ENCODE measurements around the gene CFAP251. TPM values are rescaled to one million over a fixed set of nuclear protein-coding genes. Genes with fewer than 3 reads are reported as not detected.

Gene CFAP251
- total and polyA plus RNA-seq, 2 of the 13 experiments (the other 11 are each of a cell fraction or from before 2014, with no cell fraction given), result 0.30 to 0.42 TPM

DNA sequence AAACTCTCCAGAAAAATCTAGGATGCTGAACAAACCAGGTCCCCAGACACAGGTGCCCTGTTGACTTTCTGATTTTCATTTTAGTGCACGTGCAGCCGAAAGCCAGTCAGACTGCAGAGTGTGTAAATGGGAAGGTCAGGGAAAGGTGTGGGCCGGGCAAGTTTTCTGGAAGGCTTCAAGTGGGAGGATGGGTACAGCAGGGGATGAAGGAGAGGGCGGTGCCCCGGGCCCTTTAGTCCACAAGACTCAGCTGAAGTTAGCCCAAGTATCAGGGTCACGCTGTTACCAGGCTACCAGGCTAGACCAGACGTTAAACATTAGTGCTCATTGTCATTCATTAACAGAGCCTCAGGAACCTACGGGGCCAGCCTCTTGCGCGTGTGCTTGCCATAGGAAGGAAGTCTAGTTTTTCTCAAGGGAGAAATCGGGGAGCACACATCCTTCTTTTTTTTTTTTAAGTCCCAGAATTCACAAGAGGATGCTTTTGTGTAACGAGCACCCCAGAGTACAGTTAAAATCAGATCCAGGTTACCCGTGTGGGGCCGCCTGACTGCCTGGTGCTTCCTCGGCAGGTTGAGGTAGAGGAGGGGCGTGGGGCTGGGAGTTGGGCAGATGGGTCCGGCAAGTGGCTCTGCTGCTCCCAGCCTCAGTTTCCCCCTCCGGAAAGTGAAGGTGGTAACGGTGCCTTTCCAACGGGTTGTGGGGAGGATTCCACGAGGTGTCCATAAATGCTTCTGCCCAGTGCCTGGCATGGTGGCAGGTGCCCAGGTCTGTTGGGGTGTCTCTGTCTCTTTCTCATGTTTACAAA is 122.4 kb downstream of the CFAP251 start:
- in situ Hi-C loops (cut with HindIII; ENCODE audit: extremely low pct_ligation_motif_present, low pct_unique_long_range_greater_than_20kb), result no loop called here
- 12% methylated on average over 19 of the region's 21 CpGs for WGBS (ENCODE audit: low lambda C conversion rate)
- Histone ChIP-seq H3K9me3 (ENCODE audit: low read length) (no peaks in the 10 kb centered on the region), H3K27ac (ENCODE audit: extremely low read length, insufficient read depth, low read length) (peak overlapping the region; percentile 23), H3K4me1 (ENCODE audit: insufficient read depth, low read length) (peaks cover 23% of the 10 kb centered on the region), H3K27me3 (ENCODE audit: control insufficient read depth in 1 of 2, insufficient read depth in 2 of 2, low read length in 2 of 2) (no peaks in the 10 kb centered on the region), H3K9ac (ENCODE audit: insufficient read depth, low read depth, low read length) (no peak overlapping the region; the same call in 1 of the 2 replicates), H3K4me3 (replicated peaks in 1 of 3; ENCODE audit: insufficient read depth in 1 of 3, low read depth in 2 of 3, low read length in 3 of 3) (peak overlapping the region in 1 of 3 experiments; percentile 54; a peak in 2 of 6 replicates), H4K20me1 (ENCODE audit: insufficient read depth, low read length) (no peaks in the 10 kb centered on the region), H2AFZ (ENCODE audit: low read length) (no peak overlapping the region), H3K4me2 (ENCODE audit: low read depth, low read length) (peak overlapping the region; percentile 59), H3K36me3 (replicated peaks in 1 of 2; ENCODE audit: control insufficient read depth in 1 of 2, insufficient read depth in 2 of 2, low read length in 2 of 2) (peaks cover 10 to 17% of the 10 kb centered on the region in 2 experiments; a peak in 4 of 5 replicates), H3K79me2 (ENCODE audit: insufficient read depth, low read length) (no peaks in the 10 kb centered on the region)
- intact Hi-C loops (cut with micrococcal nuclease; ENCODE audit: unreplicated experiment), result no loop called here
- CTCF ChIA-PET (ENCODE audit: low intra/inter-chr PET ratio, low total read pairs), result no interaction called here
- POLR2A ChIA-PET, result interaction anchor here (0.9 to 1.4 kb wide), 6 partner anchors 10 to 185 kb away, joined by 3 to 9 read pairs (median 3); partner anchors contain the start of gene DIABLO
- BruUV-seq (replicated peaks), result no TSS peak
- peak; percentile 99 for ATAC-seq
- FAIRE-seq, result peak; percentile 94
- peak; percentile 80 for DNase-seq (ENCODE audit: low spot score)
- TF ChIP-seq ETS1 (CRISPR knock-in tag; IDR thresholded peaks at IDR 0.05) (no peak), FOSL2 (CRISPR knock-in tag; IDR thresholded peaks at IDR 0.05) (0 out of 2 replicates have a peak, but pooled peaks have one; percentile 5), ZNF143 (CRISPR knock-in tag; IDR thresholded peaks at IDR 0.05) (0 out of 2 replicates have a peak, but pooled peaks have one; percentile 27), SMAD1 (CRISPR knock-in tag; IDR thresholded peaks at IDR 0.05; ENCODE audit: borderline replicate concordance, low read depth) (no peak), HOXD1 (CRISPR knock-in tag; IDR thresholded peaks at IDR 0.05) (no peak), JUNB (CRISPR knock-in tag; IDR thresholded peaks at IDR 0.05; ENCODE audit: borderline replicate concordance) (no peak), ZNF337 (CRISPR knock-in tag; IDR thresholded peaks at IDR 0.05; ENCODE audit: borderline replicate concordance, low read depth) (no peak), RAD51 (IDR thresholded peaks at IDR 0.05; ENCODE audit: borderline replicate concordance) (no peak), BCLAF1 (IDR thresholded peaks at IDR 0.05) (no peak), ZNF510 (CRISPR knock-in tag; IDR thresholded peaks at IDR 0.05; ENCODE audit: low read depth) (no peak), NCOA1 (CRISPR knock-in tag; IDR thresholded peaks at IDR 0.05) (no peak), POLR2A (IDR thresholded peaks at IDR 0.05; ENCODE audit: insufficient read depth in 1 of 2, low read depth in 2 of 2, low read length in 2 of 2) (no peak), ZNF275 (CRISPR knock-in tag; IDR thresholded peaks at IDR 0.05; ENCODE audit: borderline replicate concordance) (no peak), ZC3H4 (CRISPR knock-in tag; IDR thresholded peaks at IDR 0.05; ENCODE audit: borderline replicate concordance) (no peak), ATF5 (CRISPR knock-in tag; IDR thresholded peaks at IDR 0.05; ENCODE audit: low read depth) (no peak), HMGA1 (CRISPR knock-in tag; conservative IDR thresholded peaks at IDR 0.05) (no peak)
- TF ChIP-seq, protein P1, sequence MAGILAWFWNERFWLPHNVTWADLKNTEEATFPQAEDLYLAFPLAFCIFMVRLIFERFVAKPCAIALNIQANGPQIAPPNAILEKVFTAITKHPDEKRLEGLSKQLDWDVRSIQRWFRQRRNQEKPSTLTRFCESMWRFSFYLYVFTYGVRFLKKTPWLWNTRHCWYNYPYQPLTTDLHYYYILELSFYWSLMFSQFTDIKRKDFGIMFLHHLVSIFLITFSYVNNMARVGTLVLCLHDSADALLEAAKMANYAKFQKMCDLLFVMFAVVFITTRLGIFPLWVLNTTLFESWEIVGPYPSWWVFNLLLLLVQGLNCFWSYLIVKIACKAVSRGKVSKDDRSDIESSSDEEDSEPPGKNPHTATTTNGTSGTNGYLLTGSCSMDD (CRISPR knock-in tag; IDR thresholded peaks at IDR 0.05), result no peak
